HEK293 (cell line): ENCODE results near the gene CCDC85C.

Experiments
- CTCF ChIA-PET: fragments of 350-600 bp; formaldehyde crosslinking; extraction: SDS; loops from one replicate; lab custom pipeline; 2021; ENCODE audit warnings: antibody characterized with exemption; lab: Yijun Ruan, JAX
- POLR2A ChIA-PET: fragments of 300-600 bp; formaldehyde crosslinking; extraction: SDS; loops from one replicate; lab custom pipeline; 2020; ENCODE audit warnings: antibody characterized with exemption, inconsistent platforms; lab: Yijun Ruan, JAX
- H3K27ac ChIP-seq: fragments of 200-500 bp; sonication (Bioruptor generic); 2 replicates; pipeline ENCODE4 v1.5.1; 2014; ENCODE audit warnings: low read depth, low read length, control low read depth, inconsistent platforms; ENCODE audit errors: extremely low read depth
- H3K36me3 ChIP-seq, 2 experiments: fragments of 200-500 bp in 1 of 2; sonication (Bioruptor generic) in 1 of 2; 1 replicate in 1 of 2; 2 replicates in 1 of 2; pipeline ENCODE4 v1.5.1; 2014 to 2017; ENCODE audit warnings: inconsistent platforms in 2 of 2, low read length in 2 of 2; ENCODE audit not compliant: control insufficient read depth in 2 of 2, insufficient read depth in 1 of 2
- H3K4me1 ChIP-seq: fragments of 200-500 bp; sonication (Bioruptor generic); 2 replicates; pipeline ENCODE4 v1.5.1; 2014; ENCODE audit warnings: mild to moderate bottlenecking, low read length, inconsistent platforms; ENCODE audit not compliant: control insufficient read depth, insufficient read depth
- H3K4me3 ChIP-seq: 2 replicates; pipeline ENCODE4 v1.5.1; 2011; ENCODE audit warnings: low read depth, mild to moderate bottlenecking, control low read depth, low read length, moderate library complexity
- H3K9me3 ChIP-seq: fragments of 200-500 bp; sonication (Bioruptor generic); 2 replicates; pipeline ENCODE4 v1.5.1; 2014; ENCODE audit warnings: low read depth, low read length, inconsistent platforms; ENCODE audit not compliant: control insufficient read depth, insufficient read depth
- ATF2 ChIP-seq: fragments of 450-650 bp; formaldehyde crosslinking; IDR thresholded peaks from 2 replicates; pipeline ENCODE4 v1.5.1; 2016; ENCODE audit warnings: missing biosample characterization, missing genetic modification characterization, low read depth
- EGR2 ChIP-seq: fragments of 450-650 bp; formaldehyde crosslinking; IDR thresholded peaks from 2 replicates; pipeline ENCODE4 v1.5.1; 2016; ENCODE audit warnings: low read depth, missing biosample characterization, missing genetic modification characterization
- OSR2 ChIP-seq: fragments of 450-650 bp; formaldehyde crosslinking; IDR thresholded peaks from 2 replicates; pipeline ENCODE4 v1.5.1; 2016; ENCODE audit warnings: missing biosample characterization, missing genetic modification characterization
- OVOL3 ChIP-seq: fragments of 450-650 bp; formaldehyde crosslinking; IDR thresholded peaks from 2 replicates; pipeline ENCODE4 v1.5.1; 2016; ENCODE audit warnings: missing biosample characterization, missing genetic modification characterization
- REPIN1 ChIP-seq: fragments of 450-650 bp; formaldehyde crosslinking; IDR thresholded peaks from 2 replicates; pipeline ENCODE4 v1.5.1; 2017; ENCODE audit warnings: missing biosample characterization, missing genetic modification characterization, low read depth
- TSHZ1 ChIP-seq: fragments of 450-650 bp; formaldehyde crosslinking; IDR thresholded peaks from 2 replicates; pipeline ENCODE4 v1.5.1; 2016; ENCODE audit warnings: missing biosample characterization, missing genetic modification characterization, borderline replicate concordance
- ZBTB8A ChIP-seq: fragments of 450-650 bp; formaldehyde crosslinking; IDR thresholded peaks from 2 replicates; pipeline ENCODE4 v1.5.1; 2016; ENCODE audit warnings: missing biosample characterization, missing genetic modification characterization
- ZFHX2 ChIP-seq: fragments of 450-650 bp; formaldehyde crosslinking; conservative IDR thresholded peaks from 2 replicates; pipeline ENCODE4 v1.5.1; 2016; ENCODE audit warnings: missing biosample characterization, missing genetic modification characterization
- ZNF10 ChIP-seq: fragments of 450-650 bp; formaldehyde crosslinking; IDR thresholded peaks from 2 replicates; pipeline ENCODE4 v1.5.1; 2017; ENCODE audit warnings: missing biosample characterization, missing genetic modification characterization
- ZNF335 ChIP-seq: fragments of 450-650 bp; formaldehyde crosslinking; conservative IDR thresholded peaks from 2 replicates; pipeline ENCODE4 v1.5.1; 2016; ENCODE audit warnings: missing biosample characterization, missing genetic modification characterization
- ZNF549 ChIP-seq: fragments of 450-650 bp; IDR thresholded peaks from 2 replicates; pipeline ENCODE4 v1.5.1; 2018; ENCODE audit warnings: missing biosample characterization, missing genetic modification characterization, mild to moderate bottlenecking, inconsistent platforms, moderate library complexity
- ZNF600 ChIP-seq: fragments of 450-650 bp; formaldehyde crosslinking; IDR thresholded peaks from 2 replicates; pipeline ENCODE4 v1.5.1; 2016; ENCODE audit warnings: missing biosample characterization, missing genetic modification characterization
- ZNF623 ChIP-seq: fragments of 450-650 bp; formaldehyde crosslinking; IDR thresholded peaks from 2 replicates; pipeline ENCODE4 v1.5.1; 2016; ENCODE audit warnings: missing biosample characterization, missing genetic modification characterization
- ZNF626 ChIP-seq: fragments of 450-650 bp; sonication (Bioruptor Pico); formaldehyde crosslinking; IDR thresholded peaks from 2 replicates; pipeline ENCODE4 v1.5.1; 2018; ENCODE audit warnings: missing biosample characterization, missing genetic modification characterization, inconsistent platforms
- ZNF658 ChIP-seq: fragments of 450-650 bp; formaldehyde crosslinking; IDR thresholded peaks from 2 replicates; pipeline ENCODE4; 2016; ENCODE audit warnings: missing biosample characterization, missing genetic modification characterization
- ZNF747 ChIP-seq: fragments of 450-650 bp; formaldehyde crosslinking; IDR thresholded peaks from 2 replicates; pipeline ENCODE4 v1.5.1; 2016; ENCODE audit warnings: missing biosample characterization, missing genetic modification characterization
- ZNF777 ChIP-seq: fragments of 450-650 bp; formaldehyde crosslinking; IDR thresholded peaks from 2 replicates; pipeline ENCODE4 v1.5.1; 2017; ENCODE audit warnings: missing biosample characterization, missing genetic modification characterization, borderline replicate concordance

The CCDC85C gene

GRCh38 chr14:99545586-99545985 is 58.4 kb downstream of the CCDC85C start:
- ChIA-PET CTCF (interaction anchor here (1.0 kb wide), 1 partner anchor 28 kb away, joined by 4 read pairs; no protein-coding TSS in a partner anchor), POLR2A (no interaction called here)
- Histone ChIP-seq H3K4me3 (no peak overlapping the region), H3K27ac (no peak overlapping the region), H3K4me1 (peaks cover 11% of the 10 kb centered on the region), H3K36me3 (no peaks in the 10 kb centered on the region), H3K9me3 (no peaks in the 10 kb centered on the region)
- no peak for TF ChIP-seq ZNF777 (tag by site-specific recombination)
- 0 out of 2 replicates have a peak, but pooled peaks have one; percentile 9 for TF ChIP-seq ZBTB8A (tag by site-specific recombination)
- no peak for TF ChIP-seq ZNF10 (tag by site-specific recombination)
- TF ChIP-seq ZNF626 (tag by site-specific recombination), result no peak
- no peak for TF ChIP-seq ZNF549 (tag by site-specific recombination)
- TF ChIP-seq ZNF747 (tag by site-specific recombination), result no peak

- TF ChIP-seq EGR2 (tag by site-specific recombination) (0 out of 2 replicates have a peak, but pooled peaks have one; percentile 37), ZFHX2 (peak; percentile 72), OVOL3 (tag by site-specific recombination) (no peak)
- TF ChIP-seq, all 188 proteins: peak for 2
- ChIA-PET CTCF (interaction anchor here (1.0 kb wide), 1 partner anchor 27 kb away, joined by 4 read pairs; no protein-coding TSS in a partner anchor), POLR2A (no interaction called here)
Measured at GRCh38 chr14:99544991-99545390, 59.0 kb downstream of the CCDC85C start.

GRCh38 chr14:99543985-99544384 is 60.0 kb downstream of the CCDC85C start:
- Histone ChIP-seq H3K36me3 (no peaks in the 10 kb centered on the region), H3K4me1 (peaks cover 15% of the 10 kb centered on the region), H3K9me3 (no peaks in the 10 kb centered on the region)
- CTCF ChIA-PET, result no interaction called here
- TF ChIP-seq ZNF335 (no peak), ZNF623 (tag by site-specific recombination) (no peak)
- TF ChIP-seq, all 188 proteins: peak for 0
- POLR2A ChIA-PET, result interaction anchor here (1.0 kb wide), 1 partner anchor 63 kb away, joined by 3 read pairs; the partner anchor contains the start of genes CCNK and SETD3
- Histone ChIP-seq H3K4me3 (no peak overlapping the region), H3K27ac (no peak overlapping the region)

More at GRCh38 chr14:99544991-99545390, 59.0 kb downstream of the CCDC85C start:
- peaks cover 15% of the 10 kb centered on the region for H3K4me1 ChIP-seq
- H3K9me3 ChIP-seq, result no peaks in the 10 kb centered on the region
- no peak overlapping the region for H3K27ac ChIP-seq
- H3K36me3 ChIP-seq, result no peaks in the 10 kb centered on the region
- H3K4me3 ChIP-seq, result no peak overlapping the region

- CTCF ChIA-PET, result no interaction called here
- H3K36me3 ChIP-seq, result no peaks in the 10 kb centered on the region
- H3K27ac ChIP-seq, result no peak overlapping the region
- no peaks in the 10 kb centered on the region for H3K9me3 ChIP-seq
- TF ChIP-seq ZNF600 (tag by site-specific recombination) (peak; percentile 16; the same call in 1 of the 2 replicates), ATF2 (tag by site-specific recombination) (no peak)
- TF ChIP-seq, all 188 proteins: peak for 1
- POLR2A ChIA-PET, result interaction anchor here (1.0 kb wide), 1 partner anchor 62 kb away, joined by 3 read pairs; the partner anchor contains the start of genes CCNK and SETD3
- H3K4me1 ChIP-seq, result peaks cover 15% of the 10 kb centered on the region
- no peak overlapping the region for H3K4me3 ChIP-seq
Measured at GRCh38 chr14:99543370-99543769, 60.6 kb downstream of the CCDC85C start.

- ChIA-PET CTCF (interaction anchor here (0.6 to 0.7 kb wide), 2 partner anchors 17 to 24 kb away, joined by 3 read pairs; no protein-coding TSS in a partner anchor), POLR2A (interaction anchor here (0.6 kb wide), 1 partner anchor 79 kb away, joined by 4 read pairs; no protein-coding TSS in a partner anchor)
- Histone ChIP-seq H3K36me3 (no peaks in the 10 kb centered on the region), H3K4me1 (peaks cover 15% of the 10 kb centered on the region), H3K27ac (no peak overlapping the region), H3K9me3 (no peaks in the 10 kb centered on the region), H3K4me3 (no peak overlapping the region)
- TF ChIP-seq OSR2 (tag by site-specific recombination) (no peak), TSHZ1 (tag by site-specific recombination) (no peak), ZNF777 (tag by site-specific recombination) (no peak), ZNF658 (no peak), REPIN1 (no peak)
Measured at GRCh38 chr14:99542566-99542965, 61.4 kb downstream of the CCDC85C start.
